ENCODE results near the gene SIRT3.

SIRT3 gene

DNA sequence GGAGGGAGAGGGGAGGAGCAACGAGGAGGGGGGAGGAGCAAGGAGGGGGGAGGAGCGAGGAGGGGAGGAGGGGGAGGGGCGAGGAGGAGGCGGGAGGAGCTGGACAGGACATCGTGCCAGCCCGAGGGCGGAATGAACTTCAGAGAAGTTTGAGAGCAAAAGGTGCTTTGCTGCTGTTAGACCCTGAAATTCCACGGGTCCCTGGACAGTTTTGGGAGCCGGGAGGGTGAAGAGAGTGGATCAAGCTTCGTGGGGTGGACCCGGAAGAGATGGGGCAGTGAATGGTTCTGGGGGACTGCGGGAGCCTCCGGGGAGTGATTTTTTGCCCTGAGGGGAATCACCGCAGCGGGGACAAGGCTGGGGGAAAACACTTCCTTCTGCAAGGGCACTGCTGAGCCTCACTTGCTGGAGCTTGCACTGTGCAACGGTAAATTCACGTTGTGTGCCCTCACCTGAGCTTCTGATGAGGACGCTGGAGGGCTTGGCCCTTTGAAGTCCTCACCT, 31.4 kb upstream of the SIRT3 start:
- Histone ChIP-seq H3K4me2 (ENCODE audit: low read length) (no peak overlapping the region), H3K4me1 (ENCODE audit: control insufficient read depth, insufficient read depth, low read length) (no peaks in the 10 kb centered on the region), H3K36me3 (ENCODE audit: insufficient read depth, low read length) (no peaks in the 10 kb centered on the region), H3K27me3 (ENCODE audit: control insufficient read depth, insufficient read depth, low read length) (peaks cover 21% of the 10 kb centered on the region), H3K9ac (ENCODE audit: low read depth, low read length) (no peak overlapping the region), H3K9me3 (replicated peaks; ENCODE audit: low read length) (no peaks in the 10 kb centered on the region), H3K4me3 (ENCODE audit: low read length) (no peak overlapping the region)

DNA sequence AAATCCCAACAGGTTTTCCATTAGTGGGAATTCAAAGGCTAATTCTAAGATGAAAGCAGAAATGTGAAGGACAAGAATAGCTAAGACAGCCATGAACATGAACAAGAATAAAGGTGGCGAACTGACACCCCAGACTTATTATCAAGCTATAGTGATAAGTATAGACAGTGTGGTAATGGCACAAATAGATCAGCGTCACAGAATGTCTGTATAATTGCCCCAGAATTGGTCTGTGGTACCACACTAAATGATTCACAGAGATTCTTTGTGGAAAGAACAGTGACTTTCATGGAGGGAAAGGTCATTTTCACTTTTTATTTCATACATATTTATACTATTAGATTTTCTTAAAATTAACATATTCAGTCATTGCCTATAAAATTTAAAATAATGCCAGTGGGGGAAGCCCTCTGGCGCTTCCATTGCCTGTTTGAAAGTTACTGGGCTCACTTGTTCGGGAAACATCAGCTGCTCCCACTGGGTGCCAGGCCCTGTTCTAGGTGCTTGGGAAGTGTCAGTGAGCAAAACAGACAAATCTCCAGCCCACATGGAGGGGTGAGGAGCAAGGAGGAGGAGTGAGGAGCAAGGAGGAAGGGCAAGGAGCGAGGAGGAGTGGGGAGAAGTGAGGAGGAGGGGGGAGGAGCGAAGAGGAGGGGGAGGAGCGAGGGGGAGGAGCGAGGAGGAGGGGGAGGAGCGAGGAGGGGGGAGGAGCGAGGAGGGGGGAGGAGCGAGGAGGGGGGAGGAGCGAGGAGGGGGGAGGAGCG, 30.7 kb upstream of the SIRT3 start:
- H3K36me3 ChIP-seq (ENCODE audit: insufficient read depth, low read length), result no peaks in the 10 kb centered on the region
- peaks cover 15% of the 10 kb centered on the region for H3K27me3 ChIP-seq (ENCODE audit: control insufficient read depth, insufficient read depth, low read length)
- H3K4me2 ChIP-seq (ENCODE audit: low read length), result no peak overlapping the region
- no peaks in the 10 kb centered on the region for H3K4me1 ChIP-seq (ENCODE audit: control insufficient read depth, insufficient read depth, low read length)
- H3K9me3 ChIP-seq (replicated peaks; ENCODE audit: low read length), result no peaks in the 10 kb centered on the region
- H3K4me3 ChIP-seq (ENCODE audit: low read length), result no peak overlapping the region
- no peak overlapping the region for H3K9ac ChIP-seq (ENCODE audit: low read depth, low read length)

DNA sequence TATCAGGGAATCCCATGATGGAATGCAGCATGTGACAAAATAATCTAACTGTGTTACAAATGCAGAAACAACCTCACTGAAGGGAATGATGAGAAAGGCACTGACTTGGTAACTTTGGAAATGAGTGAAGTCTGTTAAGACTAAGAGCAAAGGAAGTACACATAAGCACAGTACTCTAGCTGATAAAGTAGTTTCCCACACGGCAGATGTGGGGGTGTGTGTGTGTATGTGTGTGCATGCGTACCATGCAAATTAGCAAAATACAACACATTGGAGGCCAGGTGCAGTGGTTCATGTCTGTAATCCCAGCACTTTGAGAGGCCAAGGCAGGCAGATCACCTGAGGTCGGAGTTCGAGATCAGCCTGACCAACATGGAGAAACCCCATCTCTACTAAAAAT, 25.5 kb upstream of the SIRT3 start:
- H3K27me3 ChIP-seq (ENCODE audit: control insufficient read depth, insufficient read depth, low read length), result peaks cover 12% of the 10 kb centered on the region
- no peaks in the 10 kb centered on the region for H3K4me1 ChIP-seq (ENCODE audit: control insufficient read depth, insufficient read depth, low read length)
- no peaks in the 10 kb centered on the region for H3K36me3 ChIP-seq (ENCODE audit: insufficient read depth, low read length)
- H3K4me2 ChIP-seq (ENCODE audit: low read length), result no peak overlapping the region
- H3K9me3 ChIP-seq (replicated peaks; ENCODE audit: low read length), result no peaks in the 10 kb centered on the region
- no peak overlapping the region for H3K4me3 ChIP-seq (ENCODE audit: low read length)
- H3K9ac ChIP-seq (ENCODE audit: low read depth, low read length), result no peak overlapping the region

DNA sequence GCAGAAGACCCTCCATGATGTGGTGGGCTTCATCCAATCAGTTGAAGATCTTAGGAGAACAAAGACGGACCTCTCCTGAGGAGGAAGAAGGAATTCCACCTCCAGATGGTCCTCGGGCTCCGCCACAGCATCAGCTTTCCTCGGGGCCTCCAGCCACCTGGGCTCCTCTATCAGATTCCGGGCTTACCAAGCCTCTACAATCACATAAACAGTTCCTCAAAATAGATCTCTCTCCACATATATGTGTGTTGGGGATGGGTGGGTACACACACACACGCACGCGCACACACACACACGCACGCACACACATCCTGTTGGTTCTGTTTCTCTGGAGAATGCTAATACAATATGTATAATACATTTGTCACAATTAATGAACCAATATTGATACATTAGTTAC, 23.3 kb upstream of the SIRT3 start:
- Histone ChIP-seq H3K9ac (ENCODE audit: low read depth, low read length) (no peak overlapping the region), H3K4me1 (ENCODE audit: control insufficient read depth, insufficient read depth, low read length) (no peaks in the 10 kb centered on the region), H3K4me3 (ENCODE audit: low read length) (no peak overlapping the region), H3K36me3 (ENCODE audit: insufficient read depth, low read length) (no peaks in the 10 kb centered on the region), H3K27me3 (ENCODE audit: control insufficient read depth, insufficient read depth, low read length) (peaks cover 12% of the 10 kb centered on the region), H3K9me3 (replicated peaks; ENCODE audit: low read length) (no peaks in the 10 kb centered on the region), H3K4me2 (ENCODE audit: low read length) (no peak overlapping the region)

DNA sequence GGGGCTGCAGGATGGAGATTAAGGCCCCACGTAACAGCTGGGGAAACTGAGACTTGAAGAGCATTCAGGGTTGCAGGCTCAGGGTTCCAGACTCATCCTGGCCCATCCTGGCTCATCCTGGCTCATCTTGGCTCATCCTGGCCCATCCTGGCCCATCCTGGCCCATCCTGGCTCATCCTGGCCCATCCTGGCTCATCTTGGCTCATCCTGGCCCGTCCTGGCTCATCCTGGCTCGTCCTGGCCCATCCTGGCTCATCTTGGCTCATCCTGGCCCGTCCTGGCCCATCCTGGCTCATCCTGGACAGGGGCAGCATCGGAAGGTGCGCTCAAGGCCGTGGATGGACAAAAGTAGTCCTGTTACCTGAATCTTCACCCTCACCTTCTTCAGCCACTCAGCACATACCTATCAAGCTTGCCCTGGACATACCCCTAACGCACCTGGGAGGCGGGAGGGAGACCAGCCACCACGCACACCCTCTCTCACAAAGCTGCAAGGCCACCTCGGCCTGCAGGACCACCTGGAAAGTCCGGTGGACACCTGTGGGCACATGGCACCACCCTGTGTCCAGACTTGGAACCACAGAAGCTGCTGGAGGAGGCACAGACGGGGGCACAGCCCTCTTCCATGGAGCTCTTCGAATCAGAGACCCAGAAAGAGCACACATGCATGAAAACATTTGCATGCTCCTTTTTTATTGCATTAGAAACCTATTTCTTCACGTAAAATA, 21.8 kb upstream of the SIRT3 start:
- Histone ChIP-seq H3K36me3 (ENCODE audit: insufficient read depth, low read length) (peaks cover 7% of the 10 kb centered on the region), H3K4me1 (ENCODE audit: control insufficient read depth, insufficient read depth, low read length) (no peaks in the 10 kb centered on the region), H3K9me3 (replicated peaks; ENCODE audit: low read length) (no peaks in the 10 kb centered on the region), H3K27me3 (ENCODE audit: control insufficient read depth, insufficient read depth, low read length) (peaks cover 12% of the 10 kb centered on the region), H3K4me3 (ENCODE audit: low read length) (no peak overlapping the region), H3K9ac (ENCODE audit: low read depth, low read length) (no peak overlapping the region), H3K4me2 (ENCODE audit: low read length) (no peak overlapping the region)

DNA sequence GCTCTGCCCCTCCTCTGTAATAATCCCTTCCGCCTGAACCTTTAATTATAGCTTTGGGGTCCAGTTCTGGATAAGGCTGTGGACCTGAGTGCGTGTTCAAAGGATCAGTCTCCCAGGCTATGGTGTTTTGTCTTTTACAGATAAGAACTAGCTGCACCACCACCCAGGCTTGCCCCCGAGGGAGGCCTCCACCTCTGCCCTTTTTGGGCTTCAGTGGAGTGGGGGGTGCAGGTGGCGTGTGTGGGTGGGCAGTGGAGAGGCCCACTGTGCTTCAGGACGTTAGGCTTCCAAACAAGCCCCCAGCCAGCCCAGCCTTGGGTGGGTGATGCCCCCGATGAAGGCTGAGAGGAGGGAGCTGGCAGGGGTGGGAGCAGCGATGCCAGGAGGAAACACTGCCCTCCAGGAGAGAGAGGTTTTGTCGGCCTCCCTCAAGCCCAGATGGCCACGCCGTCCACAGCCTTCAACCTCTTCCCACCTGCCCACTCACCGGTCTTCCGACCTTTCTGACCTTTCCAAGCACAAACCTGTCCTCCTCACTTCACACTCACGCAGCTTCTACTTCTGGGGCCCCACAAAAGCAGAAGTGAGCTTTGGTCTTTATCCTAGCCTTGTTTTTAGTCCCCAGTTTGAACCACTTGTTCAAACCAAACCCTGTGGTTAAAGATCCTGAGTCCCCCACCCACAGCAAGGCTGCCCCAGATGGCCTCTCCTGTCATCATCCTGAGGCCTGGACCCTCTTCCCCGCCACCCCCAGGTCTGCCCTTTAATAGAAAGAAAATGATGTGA, 21.0 kb upstream of the SIRT3 start:
- Histone ChIP-seq H3K9ac (ENCODE audit: low read depth, low read length) (no peak overlapping the region), H3K4me1 (ENCODE audit: control insufficient read depth, insufficient read depth, low read length) (no peaks in the 10 kb centered on the region), H3K4me3 (ENCODE audit: low read length) (no peak overlapping the region), H3K4me2 (ENCODE audit: low read length) (no peak overlapping the region), H3K36me3 (ENCODE audit: insufficient read depth, low read length) (peaks cover 15% of the 10 kb centered on the region), H3K27me3 (ENCODE audit: control insufficient read depth, insufficient read depth, low read length) (peaks cover 12% of the 10 kb centered on the region), H3K9me3 (replicated peaks; ENCODE audit: low read length) (no peaks in the 10 kb centered on the region)

DNA sequence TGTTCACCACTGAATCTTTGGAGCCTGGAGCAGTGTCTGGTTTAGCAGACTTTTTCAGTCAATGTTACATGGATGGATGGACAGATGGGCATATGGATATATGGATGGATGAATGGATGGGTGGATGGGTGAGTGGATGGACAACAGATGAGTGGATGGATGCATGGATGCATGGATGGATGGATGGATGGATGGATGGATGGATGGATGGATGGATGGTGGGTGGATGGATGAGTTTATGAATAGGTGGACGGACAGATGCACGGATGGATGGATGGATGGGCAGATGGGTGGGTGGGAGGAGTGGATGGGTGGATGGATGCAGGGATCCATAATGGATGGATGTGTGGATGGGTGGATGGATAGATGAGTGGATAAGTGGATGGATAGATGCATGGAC, 19.7 kb upstream of the SIRT3 start:
- H3K4me2 ChIP-seq (ENCODE audit: low read length), result no peak overlapping the region
- peaks cover 28% of the 10 kb centered on the region for H3K36me3 ChIP-seq (ENCODE audit: insufficient read depth, low read length)
- no peaks in the 10 kb centered on the region for H3K9me3 ChIP-seq (replicated peaks; ENCODE audit: low read length)
- H3K4me3 ChIP-seq (ENCODE audit: low read length), result no peak overlapping the region
- H3K9ac ChIP-seq (ENCODE audit: low read depth, low read length), result no peak overlapping the region
- no peaks in the 10 kb centered on the region for H3K4me1 ChIP-seq (ENCODE audit: control insufficient read depth, insufficient read depth, low read length)
- H3K27me3 ChIP-seq (ENCODE audit: control insufficient read depth, insufficient read depth, low read length), result peaks cover 12% of the 10 kb centered on the region

DNA sequence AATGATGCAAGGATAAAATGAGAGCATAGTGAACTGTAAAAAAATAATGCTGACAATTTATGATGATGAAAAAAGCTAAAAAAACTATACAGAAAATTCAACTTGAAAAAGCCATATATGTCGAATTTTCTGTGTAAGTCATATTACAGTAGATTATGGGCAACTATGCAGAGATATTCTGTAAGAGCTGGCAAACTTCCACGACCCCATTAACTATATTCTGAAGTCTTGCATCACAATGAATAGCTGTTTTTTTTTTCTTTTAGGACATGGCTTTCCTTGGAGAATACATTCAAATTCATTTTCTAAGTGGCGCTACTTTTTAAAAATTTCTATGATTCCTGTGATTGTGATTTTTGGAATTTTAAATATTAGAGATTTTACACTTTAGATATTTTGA, 19.0 kb upstream of the SIRT3 start:
- Histone ChIP-seq H3K4me1 (ENCODE audit: control insufficient read depth, insufficient read depth, low read length) (no peaks in the 10 kb centered on the region), H3K36me3 (ENCODE audit: insufficient read depth, low read length) (peaks cover 35% of the 10 kb centered on the region), H3K9me3 (replicated peaks; ENCODE audit: low read length) (no peaks in the 10 kb centered on the region), H3K27me3 (ENCODE audit: control insufficient read depth, insufficient read depth, low read length) (peaks cover 12% of the 10 kb centered on the region), H3K9ac (ENCODE audit: low read depth, low read length) (no peak overlapping the region), H3K4me3 (ENCODE audit: low read length) (no peak overlapping the region), H3K4me2 (ENCODE audit: low read length) (no peak overlapping the region)

DNA sequence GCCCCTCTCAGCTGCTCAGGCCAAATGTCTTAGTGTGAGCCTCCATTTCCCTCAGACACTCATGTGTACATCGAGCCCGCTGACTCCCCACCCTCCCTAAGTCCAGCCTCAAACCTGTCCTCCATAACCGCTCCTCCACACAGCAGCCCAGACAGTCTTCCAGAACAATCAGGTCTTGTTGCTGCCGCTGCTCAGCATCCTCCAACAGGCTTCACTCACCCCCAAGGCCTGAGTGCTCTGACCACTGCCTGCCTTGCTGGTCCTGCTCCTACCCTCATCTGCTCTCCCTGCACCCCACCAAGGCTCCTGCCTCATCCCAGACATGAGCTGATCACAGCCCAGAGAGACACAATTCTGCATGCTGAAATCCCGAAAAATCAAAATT, 17.7 kb upstream of the SIRT3 start:
- Histone ChIP-seq H3K9ac (ENCODE audit: low read depth, low read length) (no peak overlapping the region), H3K4me3 (ENCODE audit: low read length) (no peak overlapping the region), H3K4me2 (ENCODE audit: low read length) (no peak overlapping the region), H3K9me3 (replicated peaks; ENCODE audit: low read length) (no peaks in the 10 kb centered on the region), H3K4me1 (ENCODE audit: control insufficient read depth, insufficient read depth, low read length) (no peaks in the 10 kb centered on the region), H3K27me3 (ENCODE audit: control insufficient read depth, insufficient read depth, low read length) (no peaks in the 10 kb centered on the region), H3K36me3 (ENCODE audit: insufficient read depth, low read length) (peaks cover 44% of the 10 kb centered on the region)

DNA sequence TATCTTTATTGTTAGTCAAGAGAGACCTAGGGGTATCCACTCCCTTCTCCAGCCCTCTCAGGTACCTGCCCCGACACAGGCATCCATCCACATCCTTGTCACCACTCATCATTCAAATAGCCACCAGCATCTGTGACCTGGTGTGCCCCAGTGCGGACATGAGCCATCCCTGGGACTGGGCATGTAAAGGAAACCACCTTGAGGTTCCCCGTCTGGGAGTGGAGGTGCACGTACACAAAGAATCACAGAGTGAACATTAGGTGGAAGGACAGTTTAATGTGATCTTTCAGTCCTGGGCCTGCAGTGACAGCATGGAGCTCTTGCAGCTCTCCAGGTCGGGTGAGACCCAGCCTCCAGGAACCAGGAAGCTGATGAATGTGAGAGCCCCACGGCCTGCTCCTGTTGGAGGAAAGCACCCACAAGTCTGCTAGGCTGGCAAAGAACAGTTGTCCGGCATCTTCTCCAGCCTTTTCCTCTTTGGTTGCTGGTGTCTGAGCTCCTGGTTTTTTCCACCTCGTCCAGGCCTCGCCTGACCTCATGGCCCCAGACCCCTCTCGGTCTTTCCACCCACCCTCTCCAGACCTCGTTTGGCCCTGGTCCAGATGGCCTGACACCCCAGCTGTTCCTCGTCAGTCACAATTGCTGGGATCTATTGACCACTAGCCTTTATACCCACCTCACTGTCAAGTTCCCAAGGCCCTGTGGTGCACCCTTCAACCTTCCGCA, 17.2 kb upstream of the SIRT3 start:
- H3K4me3 ChIP-seq (ENCODE audit: low read length), result no peak overlapping the region
- H3K27me3 ChIP-seq (ENCODE audit: control insufficient read depth, insufficient read depth, low read length), result no peaks in the 10 kb centered on the region
- H3K9ac ChIP-seq (ENCODE audit: low read depth, low read length), result no peak overlapping the region
- no peaks in the 10 kb centered on the region for H3K4me1 ChIP-seq (ENCODE audit: control insufficient read depth, insufficient read depth, low read length)
- H3K36me3 ChIP-seq (ENCODE audit: insufficient read depth, low read length), result peaks cover 50% of the 10 kb centered on the region
- H3K4me2 ChIP-seq (ENCODE audit: low read length), result no peak overlapping the region
- H3K9me3 ChIP-seq (replicated peaks; ENCODE audit: low read length), result no peaks in the 10 kb centered on the region

DNA sequence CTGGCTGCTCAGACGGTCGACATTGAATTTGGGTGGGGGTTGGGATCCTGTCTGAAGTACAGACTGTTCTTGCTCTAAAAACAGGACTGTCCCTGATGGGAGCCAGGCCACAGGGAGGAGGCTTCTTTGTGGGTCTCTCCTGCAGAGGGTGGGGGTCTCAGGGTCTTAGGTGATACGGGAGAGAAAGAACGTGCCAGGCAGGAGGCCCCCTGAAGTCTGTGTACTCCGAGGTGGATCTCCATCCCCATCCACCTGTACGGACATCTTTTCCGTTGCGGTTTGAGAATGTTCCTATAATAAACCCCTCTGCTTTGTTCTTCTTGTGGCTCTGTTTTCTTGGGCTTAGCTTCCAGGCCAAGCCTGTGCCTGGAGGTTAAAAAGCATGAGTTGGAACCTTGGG, 16.5 kb upstream of the SIRT3 start:
- H3K4me1 ChIP-seq (ENCODE audit: control insufficient read depth, insufficient read depth, low read length), result no peaks in the 10 kb centered on the region
- H3K9me3 ChIP-seq (replicated peaks; ENCODE audit: low read length), result no peaks in the 10 kb centered on the region
- H3K36me3 ChIP-seq (ENCODE audit: insufficient read depth, low read length), result peaks cover 56% of the 10 kb centered on the region
- H3K9ac ChIP-seq (ENCODE audit: low read depth, low read length), result no peak overlapping the region
- no peak overlapping the region for H3K4me2 ChIP-seq (ENCODE audit: low read length)
- no peak overlapping the region for H3K4me3 ChIP-seq (ENCODE audit: low read length)
- H3K27me3 ChIP-seq (ENCODE audit: control insufficient read depth, insufficient read depth, low read length), result no peaks in the 10 kb centered on the region
